IMR-90 (cell line): ENCODE measurements around the gene HEPHL1. TPM values are rescaled to one million over a fixed set of nuclear protein-coding genes. Genes with fewer than 3 reads are reported as not detected.

ENCODE experiments used
- ATAC-seq: fragments of 200-7000 bp; cut with Tn5 transposase; 2 replicates; pipeline ENCODE4 v1.9.1; 2020; ENCODE audit warnings: low read depth, mild to moderate bottlenecking, moderate library complexity
- BruUV-seq: library from RNA; stranded (reverse); fragments of 400-500 nt; replicated peaks from 2 replicates; lab custom pipeline; 2021; lab: Mats Ljungman, UMichigan
- CTCF ChIA-PET: fragments of 300-600 bp; formaldehyde crosslinking; extraction: SDS; loops from one replicate; lab custom pipeline; 2021; ENCODE audit warnings: antibody characterized with exemption; lab: Yijun Ruan, JAX
- POLR2A ChIA-PET: fragments of 300-600 bp; sonication (Branson Sonifier 250); formaldehyde crosslinking; loops from one replicate; lab custom pipeline; 2022; ENCODE audit warnings: antibody characterized with exemption; ENCODE audit not compliant: unreplicated experiment; lab: Charles Lee
- DNase-seq: peaks from one replicate; pipeline ENCODE4 v3.0.0; 2013
- H2AFZ ChIP-seq: replicated peaks from 2 replicates; pipeline ENCODE3; 2013; ENCODE audit warnings: low read length, mild to moderate bottlenecking; ENCODE audit not compliant: poor library complexity
- H2AK5ac ChIP-seq: 2 replicates; pipeline ENCODE4 v1.6.1; 2013; ENCODE audit warnings: low read depth, low read length, inconsistent platforms
- H2AK9ac ChIP-seq: replicated peaks from 2 replicates; pipeline ENCODE3; 2013; ENCODE audit warnings: mild to moderate bottlenecking, low read depth, low read length, moderate library complexity; ENCODE audit not compliant: poor library complexity
- H2BK120ac ChIP-seq: 2 replicates; pipeline ENCODE4 v1.6.1; 2013; ENCODE audit warnings: low read depth, low read length, inconsistent platforms
- H2BK15ac ChIP-seq: 3 replicates; pipeline ENCODE4 v1.6.1; 2013; ENCODE audit warnings: low read depth, low read length, inconsistent platforms
- H2BK20ac ChIP-seq: 2 replicates; pipeline ENCODE4 v1.6.1; 2013; ENCODE audit warnings: low read depth, mild to moderate bottlenecking, inconsistent platforms, low read length, moderate library complexity
- H2BK5ac ChIP-seq: 2 replicates; pipeline ENCODE4 v1.6.1; 2013; ENCODE audit warnings: mild to moderate bottlenecking, low read depth, low read length, inconsistent platforms; ENCODE audit not compliant: poor library complexity, severe bottlenecking
- H3K14ac ChIP-seq: replicated peaks from 2 replicates; pipeline ENCODE4 v1.6.1; 2013; ENCODE audit warnings: low read depth, low read length, inconsistent platforms
- H3K18ac ChIP-seq: 2 replicates; pipeline ENCODE4 v1.6.1; 2013; ENCODE audit warnings: low read depth, low read length, control low read depth
- H3K23ac ChIP-seq: 2 replicates; pipeline ENCODE4 v1.6.1; 2013; ENCODE audit warnings: low read depth, low read length, inconsistent platforms
- H3K27ac ChIP-seq: 2 replicates; pipeline ENCODE4 v1.5.1; 2013; ENCODE audit warnings: mild to moderate bottlenecking, control low read depth, low read length; ENCODE audit not compliant: insufficient read depth
- H3K27me3 ChIP-seq: 2 replicates; pipeline ENCODE4 v1.6.1; 2013; ENCODE audit warnings: low read length; ENCODE audit not compliant: control insufficient read depth, insufficient read depth
- H3K36me3 ChIP-seq: 2 replicates; pipeline ENCODE4 v1.6.1; 2013; ENCODE audit warnings: low read length, mixed read lengths; ENCODE audit not compliant: control insufficient read depth, insufficient read depth
- H3K4ac ChIP-seq: 2 replicates; pipeline ENCODE4 v1.6.1; 2013; ENCODE audit warnings: low read depth, low read length, inconsistent platforms
- H3K4me1 ChIP-seq: 2 replicates; pipeline ENCODE4 v1.6.1; 2013; ENCODE audit warnings: low read length, mixed read lengths; ENCODE audit not compliant: control insufficient read depth, insufficient read depth
- H3K4me2 ChIP-seq: 2 replicates; pipeline ENCODE4 v1.6.1; 2013; ENCODE audit warnings: low read depth, mild to moderate bottlenecking, control low read depth, low read length, moderate library complexity
- H3K4me3 ChIP-seq: 2 replicates; pipeline ENCODE4 v1.5.1; 2013; ENCODE audit warnings: low read depth, mild to moderate bottlenecking, control low read depth, low read length, moderate library complexity; ENCODE audit not compliant: insufficient read depth
- H3K56ac ChIP-seq: 2 replicates; pipeline ENCODE4 v1.6.1; 2013; ENCODE audit warnings: low read length, inconsistent platforms; ENCODE audit not compliant: insufficient read depth; ENCODE audit errors: extremely low read depth
- H3K79me1 ChIP-seq, 2 experiments: 2 replicates each; pipeline ENCODE4 v1.6.1; 2013; ENCODE audit warnings: low read length in 2 of 2, inconsistent platforms in 1 of 2, low read depth in 1 of 2
- H3K9ac ChIP-seq: 2 replicates; pipeline ENCODE4 v1.6.1; 2013; ENCODE audit warnings: low read depth, low read length, control low read depth
- H3K9me1 ChIP-seq: 2 replicates; pipeline ENCODE4 v1.6.1; 2013; ENCODE audit warnings: low read length, inconsistent platforms; ENCODE audit not compliant: insufficient read depth
- H3K9me3 ChIP-seq: 2 replicates; pipeline ENCODE4 v1.6.1; 2013; ENCODE audit warnings: low read length; ENCODE audit not compliant: control insufficient read depth, insufficient read depth
- H4K20me1 ChIP-seq: 2 replicates; pipeline ENCODE4 v1.6.1; 2013; ENCODE audit warnings: low read length, inconsistent platforms; ENCODE audit not compliant: insufficient read depth
- H4K5ac ChIP-seq: 2 replicates; pipeline ENCODE4 v1.6.1; 2013; ENCODE audit warnings: mild to moderate bottlenecking, low read depth, low read length, control low read depth
- H4K8ac ChIP-seq, 2 experiments: 2 replicates each; pipeline ENCODE4 v1.6.1; 2013; ENCODE audit warnings: low read depth in 2 of 2, low read length in 2 of 2, control low read depth in 1 of 2, inconsistent platforms in 1 of 2
- H4K91ac ChIP-seq: 2 replicates; pipeline ENCODE4 v1.6.1; 2013; ENCODE audit warnings: low read depth, low read length, inconsistent platforms; ENCODE audit not compliant: insufficient read depth
- CEBPB ChIP-seq: IDR thresholded peaks from 2 replicates; pipeline ENCODE4 v1.6.1; 2012; ENCODE audit warnings: low read depth, low read length, improper control_type of control experiment
- SMC3 ChIP-seq: fragments of 150-350 bp; IDR thresholded peaks from 2 replicates; pipeline ENCODE4 v1.6.1; 2016; ENCODE audit warnings: low read depth, mild to moderate bottlenecking, antibody characterized with exemption, low read length, moderate library complexity
- WGBS, 2 experiments: methylation state at CpG; one replicate each; pipeline versions ENCODE4 v1.1.5 to v1.1.7; 2013; ENCODE audit warnings: missing lambda C conversion rate in 2 of 2; ENCODE audit not compliant: insufficient read length in 1 of 2; ENCODE audit errors: extremely low coverage in 2 of 2; 5-methylcytosine and 5-hydroxymethylcytosine counted together
- dilution Hi-C: fragments of 300-500 bp; cut with HindIII; formaldehyde crosslinking; loops from one replicate; pipeline ENCODE4 v1.14.3; 2018; ENCODE audit warnings: low sequenced_read_pairs; ENCODE audit not compliant: unreplicated experiment
- in situ Hi-C: fragments of 300-500 bp; cut with MboI; formaldehyde crosslinking; loops from 3 replicates; pipeline ENCODE4 v1.14.3; 2019; ENCODE audit warnings: low sequenced_read_pairs, inconsistent platforms, mixed read lengths
- intact Hi-C: fragments of 100-400 bp; cut with micrococcal nuclease; formaldehyde crosslinking; loops from 2 replicates; pipeline ENCODE4 v1.10.0; 2022
- polyA plus RNA-seq, 3 experiments: library from polyadenylated mRNA; depleted of rRNA; stranded (reverse); fragments of >200 nt; gene quantifications; 2 replicates each; pipeline ENCODE4 v1.2.3, GENCODE V29; 2012; ENCODE audit warnings: low replicate concordance in 1 of 3
- total RNA-seq: library from RNA; depleted of rRNA; stranded (reverse); fragments of >200 nt; gene quantifications from 2 replicates; pipeline ENCODE4 v1.2.3, GENCODE V29; 2012

Gene HEPHL1
- total and polyA plus RNA-seq, 2 of the 4 experiments (the other 2 are of a cell fraction): under 0.01 to 0.02 TPM

DNA sequence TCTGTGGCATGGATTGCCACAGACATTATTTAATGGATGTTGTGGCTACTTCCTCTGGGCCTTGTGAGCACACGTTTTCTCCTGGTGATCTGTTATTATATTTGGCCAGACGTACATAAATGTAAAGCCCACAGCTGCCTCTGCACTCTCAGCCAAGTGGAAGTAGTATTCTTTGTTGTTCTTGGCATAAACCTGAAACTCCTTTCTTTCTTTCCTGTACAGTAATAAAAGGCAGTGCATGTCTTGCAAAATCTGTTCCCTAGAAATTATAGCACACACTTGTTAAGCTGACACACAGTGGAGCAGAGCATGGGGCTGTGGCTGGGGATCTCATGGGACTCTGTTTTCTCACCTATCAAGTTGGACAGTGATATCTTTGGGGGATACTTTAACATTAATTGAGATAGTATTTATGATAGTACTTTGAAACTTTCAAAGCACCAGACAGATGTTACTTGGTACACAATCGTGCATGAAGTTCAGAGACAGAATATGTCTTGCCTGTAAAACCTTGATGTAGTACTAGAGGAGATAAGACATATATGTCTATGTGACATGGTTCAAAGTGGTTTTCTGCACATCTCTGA lies 128.4 kb downstream of the HEPHL1 start:
- no peaks in the 10 kb centered on the region for H3K27me3 ChIP-seq
- TF ChIP-seq SMC3 (no peak), CEBPB (peak; percentile 72)
- dilution Hi-C loops (no loop called here), in situ Hi-C loops (loop anchor here (25.0 kb wide), 3 partner anchors 613 to 1137 kb away; partner anchors contain the start of gene AMOTL1), intact Hi-C loops (no loop called here)
- no peak overlapping the region; the same call in 1 of the 2 replicates for H2AK5ac ChIP-seq
- no peak overlapping the region for H4K5ac ChIP-seq
- H2BK5ac ChIP-seq: no peak overlapping the region
- no peak overlapping the region for H2BK120ac ChIP-seq
- H2AFZ ChIP-seq: no peak overlapping the region
- peaks cover 5% of the 10 kb centered on the region; the same call in 1 of the 2 replicates for H3K36me3 ChIP-seq
- peaks cover 64 to 93% of the 10 kb centered on the region in 2 experiments for H3K79me1 ChIP-seq
- H3K4me2 ChIP-seq: peak overlapping the region; percentile 2; the same call in 1 of the 2 replicates
- no peaks in the 10 kb centered on the region for H3K9me3 ChIP-seq
- ChIA-PET CTCF (no interaction called here), POLR2A (no interaction called here)
- peak; percentile 15 for ATAC-seq
- no peak overlapping the region for H3K18ac ChIP-seq
- H2AK9ac ChIP-seq: no peak overlapping the region
- H3K56ac ChIP-seq: no peak overlapping the region
- H3K9ac ChIP-seq: no peak overlapping the region
- no peak overlapping the region for H2BK15ac ChIP-seq
- no CpG with 5 or more reads among the region's 3 CpGs for WGBS, 2 experiments
- no peak overlapping the region for H3K27ac ChIP-seq
- no peak overlapping the region for H4K91ac ChIP-seq
- no peak overlapping the region for H4K8ac ChIP-seq
- DNase-seq: peak; percentile 93
- no peak overlapping the region for H3K14ac ChIP-seq
- no peak overlapping the region for H3K4me3 ChIP-seq
- no TSS peak for BruUV-seq
- H3K4ac ChIP-seq: no peak overlapping the region
- H3K9me1 ChIP-seq: peaks cover 47% of the 10 kb centered on the region
- peaks cover 78% of the 10 kb centered on the region for H4K20me1 ChIP-seq
- H2BK20ac ChIP-seq: no peak overlapping the region
- H3K23ac ChIP-seq: no peak overlapping the region
- H3K4me1 ChIP-seq: peaks cover 44% of the 10 kb centered on the region
